ENCODE measurements around the gene SOAT2.
"Not testable (repeated sequence)": the region's sequence is repeated elsewhere in the genome, so short reads cannot be mapped to it uniquely, and the experiment has no call there.

The SOAT2 gene

GRCh38 chr12:53105712-53106439, 2.6 kb downstream of the SOAT2 start:
- DNase-seq (ENCODE audit: low read depth in 2 of 2), result no peak

DNA sequence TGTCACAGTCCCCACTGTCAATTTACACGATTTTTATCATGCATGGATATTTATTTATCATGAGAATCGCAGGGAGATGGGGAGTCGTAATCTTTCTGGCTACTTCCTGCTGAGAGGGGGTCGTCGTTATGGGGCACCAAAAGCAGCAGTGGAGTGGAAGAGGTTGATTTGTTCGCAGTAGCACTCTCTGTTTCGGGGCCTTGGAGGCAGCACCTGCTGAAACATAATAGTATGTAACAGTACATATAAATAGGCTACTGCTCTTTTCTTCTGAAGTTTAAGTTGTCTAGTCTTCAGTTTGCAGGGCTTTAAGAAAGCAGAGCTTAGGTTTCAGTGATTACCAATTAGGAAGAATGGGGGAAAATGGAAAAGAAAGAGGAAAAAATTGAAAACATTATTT, 3.8 kb downstream of the SOAT2 start:
- DNase-seq (ENCODE audit: low read depth in 2 of 2), result no peak

GRCh38 chr12:53112431-53112830, 9.1 kb downstream of the SOAT2 start:
- DNase-seq (ENCODE audit: low read depth in 2 of 2), result not testable (repeated sequence)

- DNase-seq (ENCODE audit: low read depth in 2 of 2), result no peak
Measured at GRCh38 chr12:53113136-53113705, 9.9 kb downstream of the SOAT2 start.

- DNase-seq (ENCODE audit: low read depth in 2 of 2), result no peak
Measured at GRCh38 chr12:53113951-53114350, 10.7 kb downstream of the SOAT2 start.

DNA sequence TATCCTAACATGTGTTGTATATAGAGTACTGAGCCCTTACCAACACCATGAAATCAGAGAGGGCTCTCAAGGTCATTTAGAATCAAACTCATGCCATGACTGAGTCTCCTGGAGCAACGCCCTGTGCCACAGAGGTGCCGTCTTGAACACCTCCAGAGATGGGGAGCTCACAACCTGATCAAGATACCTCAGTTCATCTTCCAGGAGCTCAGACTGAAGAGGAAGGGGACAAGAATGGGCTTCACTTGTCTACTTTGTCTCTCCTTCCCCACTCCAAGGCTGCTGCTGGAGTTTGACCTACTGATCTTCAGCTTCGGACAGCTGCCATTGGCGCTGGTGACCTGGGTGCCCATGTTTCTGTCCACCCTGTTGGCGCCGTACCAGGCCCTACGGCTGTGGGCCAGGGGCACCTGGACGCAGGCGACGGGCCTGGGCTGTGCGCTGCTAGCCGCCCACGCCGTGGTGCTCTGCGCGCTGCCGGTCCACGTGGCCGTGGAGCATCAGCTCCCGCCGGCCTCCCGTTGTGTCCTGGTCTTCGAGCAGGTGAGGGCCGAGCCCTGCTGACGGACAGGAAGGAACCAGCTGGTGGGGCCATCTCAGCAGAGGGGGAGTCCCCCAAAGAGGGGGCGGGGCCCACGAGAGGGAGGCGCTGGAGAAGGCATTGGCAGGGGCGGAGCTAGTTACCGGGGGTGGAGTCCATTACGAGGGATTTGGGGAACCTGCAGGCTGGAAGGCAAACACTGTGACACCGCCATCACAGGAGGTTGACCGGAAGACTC, 12.0 kb downstream of the SOAT2 start:
- no peak for DNase-seq (ENCODE audit: low read depth in 2 of 2)

DNA sequence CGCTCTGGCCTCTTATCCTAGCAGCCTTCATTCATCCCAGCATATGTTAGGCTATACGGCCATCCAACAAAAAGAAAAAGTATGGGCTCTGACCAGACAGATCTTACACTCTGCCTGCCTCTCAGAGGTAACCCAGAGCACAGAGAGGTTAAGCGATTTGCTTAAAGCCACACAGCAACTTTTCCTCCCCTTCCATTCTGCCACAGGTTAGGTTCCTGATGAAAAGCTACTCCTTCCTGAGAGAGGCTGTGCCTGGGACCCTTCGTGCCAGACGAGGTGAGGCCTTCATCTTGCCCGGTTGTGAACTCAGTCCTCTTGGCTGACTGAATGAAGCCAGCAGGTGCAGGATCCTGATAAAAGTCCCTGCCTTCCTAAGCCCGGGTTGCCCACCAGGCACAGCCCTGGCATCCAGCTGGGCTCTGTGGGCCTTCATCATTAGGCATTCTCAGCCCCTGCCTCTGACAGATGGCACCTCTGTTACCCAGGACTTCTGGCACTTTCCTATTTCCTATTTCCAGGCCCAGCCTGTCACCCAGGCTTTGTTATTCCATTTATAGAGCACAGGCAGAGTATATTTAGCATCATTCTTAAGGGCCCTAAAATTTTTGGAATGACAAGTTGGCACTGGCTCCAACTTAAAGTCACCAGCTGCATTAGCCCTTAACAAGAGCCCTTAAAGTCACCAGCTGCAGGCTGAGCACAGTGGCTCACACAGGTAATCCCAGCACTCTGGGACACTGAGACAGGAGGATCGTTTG, 12.8 kb downstream of the SOAT2 start:
- no peak for DNase-seq (ENCODE audit: low read depth in 2 of 2)

DNA sequence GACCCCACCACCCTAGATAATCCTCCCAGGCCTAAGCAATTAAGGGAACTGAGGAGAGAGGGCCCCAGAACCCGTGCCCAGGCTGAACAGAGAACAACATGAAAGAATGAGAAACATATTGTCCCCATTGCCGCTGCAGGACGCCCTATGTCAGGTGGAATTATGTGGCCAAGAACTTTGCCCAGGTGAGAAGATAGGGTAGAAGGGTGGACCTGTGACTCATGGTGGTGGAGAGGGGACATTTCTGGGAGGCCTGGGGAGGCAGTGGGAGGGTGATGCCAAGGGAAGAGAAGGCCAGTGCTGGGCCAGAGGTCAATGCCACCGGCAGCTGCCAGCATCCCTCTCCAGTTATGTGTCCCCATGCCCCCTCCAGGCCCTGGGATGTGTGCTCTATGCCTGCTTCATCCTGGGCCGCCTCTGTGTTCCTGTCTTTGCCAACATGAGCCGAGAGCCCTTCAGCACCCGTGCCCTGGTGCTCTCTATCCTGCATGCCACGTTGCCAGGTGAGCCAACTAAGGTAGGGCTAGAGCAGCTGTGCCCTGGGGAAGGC, 15.5 kb downstream of the SOAT2 start:
- no peak for DNase-seq (ENCODE audit: low read depth in 2 of 2)

DNA sequence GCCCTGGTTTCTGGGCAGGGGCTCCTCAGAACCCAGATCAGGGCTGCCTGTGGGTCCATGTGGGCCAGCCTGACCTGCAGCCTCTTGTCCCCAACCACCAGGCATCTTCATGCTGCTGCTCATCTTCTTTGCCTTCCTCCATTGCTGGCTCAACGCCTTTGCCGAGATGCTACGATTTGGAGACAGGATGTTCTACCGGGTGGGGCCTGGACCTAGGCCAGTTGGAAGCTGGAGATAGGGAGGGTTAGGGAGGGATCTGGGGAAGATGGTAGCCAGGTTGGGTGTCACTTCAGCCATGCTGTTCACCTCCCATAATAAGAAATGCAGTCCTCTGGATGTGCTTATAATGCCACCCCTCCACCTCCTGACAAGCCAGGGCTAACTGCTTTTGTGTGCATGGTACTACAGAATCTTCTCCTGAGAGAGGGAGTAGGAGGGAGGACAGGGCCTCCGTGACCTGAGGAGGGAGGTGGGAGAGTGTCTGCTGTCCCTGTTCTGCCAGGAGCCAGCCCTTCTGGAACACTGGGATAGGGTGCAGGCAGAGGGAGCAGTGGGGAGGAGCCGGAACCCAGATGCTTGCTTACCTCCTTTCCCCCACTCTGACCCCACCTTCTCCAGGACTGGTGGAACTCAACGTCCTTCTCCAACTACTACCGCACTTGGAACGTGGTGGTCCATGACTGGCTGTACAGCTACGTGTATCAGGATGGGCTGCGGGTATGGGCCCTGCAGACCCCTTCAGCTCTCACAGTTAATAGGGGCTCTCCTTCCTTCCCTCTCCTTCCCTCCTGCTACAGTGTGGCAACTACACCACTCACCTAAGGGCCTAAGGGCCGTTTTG, 17.6 kb downstream of the SOAT2 start:
- DNase-seq (ENCODE audit: low read depth in 2 of 2), result no peak

DNA sequence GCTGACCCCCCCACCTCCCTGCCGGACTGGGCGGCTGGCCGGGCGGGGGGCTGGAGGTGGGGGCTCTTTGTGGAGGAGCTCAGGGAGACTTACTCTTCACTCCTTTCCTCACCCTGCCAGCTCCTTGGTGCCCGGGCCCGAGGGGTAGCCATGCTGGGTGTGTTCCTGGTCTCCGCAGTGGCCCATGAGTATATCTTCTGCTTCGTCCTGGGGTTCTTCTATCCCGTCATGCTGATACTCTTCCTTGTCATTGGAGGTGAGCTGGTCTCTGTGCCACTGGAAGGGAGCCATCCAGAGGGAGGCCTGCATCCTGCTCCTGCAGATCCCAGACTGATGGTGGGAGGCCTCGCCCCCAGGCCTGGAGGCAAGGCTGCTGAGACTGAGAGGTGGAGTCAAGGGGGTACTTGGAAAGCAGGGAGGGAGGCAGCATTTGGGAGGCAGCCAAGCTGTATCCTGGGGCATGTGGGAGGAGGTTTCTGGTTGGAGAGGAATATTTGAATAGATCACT, 19.7 kb downstream of the SOAT2 start:
- DNase-seq (ENCODE audit: low read depth in 2 of 2), result no peak

DNA sequence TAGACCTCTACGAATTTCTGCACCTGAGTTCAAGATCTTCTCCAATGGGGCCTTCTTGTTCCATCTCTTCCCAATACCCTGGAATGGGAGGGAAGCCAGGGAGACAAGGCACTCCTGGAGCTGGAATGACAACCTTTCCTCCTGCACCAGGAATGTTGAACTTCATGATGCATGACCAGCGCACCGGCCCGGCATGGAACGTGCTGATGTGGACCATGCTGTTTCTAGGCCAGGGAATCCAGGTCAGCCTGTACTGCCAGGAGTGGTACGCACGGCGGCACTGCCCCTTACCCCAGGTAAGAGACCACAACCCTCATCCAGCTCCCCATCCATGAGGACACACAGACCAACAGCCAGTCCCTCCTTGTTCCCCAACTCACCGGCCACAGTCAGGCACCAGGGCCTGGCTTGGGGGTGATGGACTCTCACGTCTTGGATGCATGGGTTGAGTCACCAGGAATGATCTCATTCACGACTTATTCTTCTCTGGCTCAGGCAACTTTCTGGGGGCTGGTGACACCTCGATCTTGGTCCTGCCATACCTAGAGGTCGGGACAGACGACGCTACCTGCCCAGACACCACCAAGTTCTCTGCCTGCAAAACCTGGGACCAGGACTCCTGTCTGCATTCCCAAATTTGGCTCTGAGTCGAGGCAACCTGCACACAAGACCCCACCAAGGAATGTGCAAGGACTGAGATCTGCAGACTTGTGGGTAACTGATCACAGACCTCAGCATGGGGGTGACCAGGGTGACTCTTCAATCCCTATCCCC, 20.5 kb downstream of the SOAT2 start:
- no peak for DNase-seq (ENCODE audit: low read depth in 2 of 2)

DNA sequence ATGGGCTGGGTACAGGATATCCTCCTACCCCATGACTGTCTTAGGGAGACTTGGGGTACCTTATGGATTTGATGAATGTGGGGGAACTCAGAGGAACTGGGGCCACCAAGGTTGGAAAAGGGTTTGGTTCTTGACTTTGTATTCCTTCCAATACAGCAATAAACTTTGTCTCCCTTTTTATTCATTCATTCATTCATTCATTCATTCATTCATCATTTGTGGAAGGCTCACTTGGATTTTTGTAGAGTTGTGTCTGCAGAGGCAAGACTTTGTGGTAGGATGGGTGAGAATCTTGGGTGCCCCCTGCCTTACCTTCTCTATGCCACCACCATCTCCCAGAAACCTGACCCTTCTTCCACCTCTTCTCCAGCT, 21.1 kb downstream of the SOAT2 start:
- no peak for DNase-seq (ENCODE audit: low read depth in 2 of 2)

DNA sequence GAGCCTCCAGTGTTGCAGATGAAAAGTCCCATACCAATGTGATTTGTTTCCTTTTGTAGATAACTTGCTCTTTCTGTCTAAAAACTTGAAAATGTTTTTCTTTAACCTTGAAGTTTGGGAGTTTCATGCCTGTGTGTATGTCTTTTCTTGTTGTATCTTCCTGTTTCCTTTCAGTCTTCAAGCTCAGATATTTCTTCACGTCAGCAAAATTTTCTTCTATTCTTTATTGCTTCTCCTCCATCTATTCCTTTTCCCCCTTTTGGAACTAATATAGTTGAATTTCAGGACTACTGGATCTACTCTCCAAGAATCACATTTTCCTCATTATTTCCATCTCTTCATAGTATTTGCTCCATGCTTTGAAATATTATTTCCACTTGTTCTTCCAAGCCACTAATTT, 23.9 kb downstream of the SOAT2 start:
- no peak for DNase-seq (ENCODE audit: low read depth in 2 of 2)

DNA sequence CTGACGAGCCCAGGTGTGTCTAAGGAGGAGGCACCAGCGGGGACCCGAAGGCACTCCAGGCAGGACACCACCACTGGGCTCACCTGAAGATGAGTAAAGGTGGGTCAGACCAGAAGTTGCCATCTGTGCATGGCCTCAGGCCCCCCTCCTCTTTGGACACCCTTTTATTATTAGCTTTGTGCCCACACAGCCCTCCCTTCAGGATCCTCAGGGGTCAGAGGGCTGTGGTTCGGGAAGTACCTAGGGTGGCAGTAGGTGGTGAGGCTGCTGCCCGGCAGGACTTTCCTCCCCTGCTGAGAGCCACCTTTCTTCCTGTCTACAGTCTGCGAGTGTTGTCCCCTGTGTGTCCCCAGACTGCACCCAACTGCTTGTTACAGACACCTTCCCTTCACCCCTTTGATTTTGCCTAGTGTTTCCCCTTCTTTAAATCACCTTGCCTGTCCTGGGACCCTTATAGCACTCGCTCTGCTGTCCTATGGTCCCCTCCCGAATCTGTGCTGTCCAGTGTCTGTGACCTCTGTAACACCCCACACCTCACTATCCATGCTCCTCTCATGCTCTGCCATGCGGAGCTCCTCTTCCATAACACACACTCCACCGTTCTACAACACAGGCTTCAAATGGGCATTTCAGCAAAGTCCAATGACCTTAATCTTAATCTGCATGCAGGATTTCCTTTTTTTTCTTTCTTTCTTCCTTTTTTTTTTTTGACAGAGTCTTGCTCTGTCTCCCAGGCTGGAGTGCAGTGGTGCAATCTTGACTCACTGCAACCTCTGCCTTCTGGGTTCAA, 25.7 kb downstream of the SOAT2 start:
- no peak for DNase-seq (ENCODE audit: low read depth in 2 of 2)

- no peak for DNase-seq (ENCODE audit: low read depth in 2 of 2)
Measured at GRCh38 chr12:53131844-53132243, 28.6 kb downstream of the SOAT2 start.

GRCh38 chr12:53133722-53134121, 30.4 kb downstream of the SOAT2 start:
- no peak for DNase-seq (ENCODE audit: low read depth in 2 of 2)

DNA sequence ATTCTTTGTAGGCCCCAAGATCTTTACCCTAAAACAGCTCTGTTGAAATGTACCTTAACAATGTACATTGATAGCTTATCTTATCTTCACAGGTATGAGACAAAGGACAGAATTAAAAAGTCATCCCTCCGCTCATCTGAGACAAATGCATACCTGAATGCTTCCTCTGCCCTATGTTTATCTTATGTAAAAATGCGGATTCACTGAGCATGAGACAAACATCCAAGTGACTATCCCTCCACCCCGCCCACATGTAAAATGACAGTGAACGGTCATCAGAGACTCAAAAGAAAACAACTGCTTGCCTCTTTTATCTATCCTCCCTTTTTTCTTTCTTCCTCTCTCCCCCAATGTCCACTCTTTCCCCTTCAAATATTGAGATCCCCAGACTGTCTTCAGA, 40.1 kb downstream of the SOAT2 start:
- no peak for DNase-seq (ENCODE audit: low read depth in 2 of 2)

GRCh38 chr12:53145383-53146260, 42.3 kb downstream of the SOAT2 start:
- DNase-seq (ENCODE audit: low read depth in 2 of 2), result no peak

All from stimulated activated CD4-positive, alpha-beta T cell treated with anti-CD3 and anti-CD28 coated beads, Interleukin-1b, Interleukin-23, amount 100 ng/mL, for 1 hour (primary cell).